ENCODE data around the gene SMIM30. TPM values are rescaled to one million over a fixed set of nuclear protein-coding genes. Genes with fewer than 3 reads are reported as not detected.

The SMIM30 gene
- total and polyA plus RNA-seq, 10 of the 15 experiments (the other 5 are each of a cell fraction or from before 2014, with no cell fraction given) = 42.2 to 258 (median 96.9) TPM

GRCh38 chr7:113100121-113100603 lies 18.2 kb downstream of the SMIM30 start:
- ChIA-PET SMC1A (ENCODE audit: uncharacterized antibody, unreplicated experiment) (interaction anchor here (0.8 to 1.3 kb wide), 2 partner anchors 12 to 13 kb away, joined by 4 to 6 read pairs; no protein-coding TSS in a partner anchor), CTCF (interaction anchor here (0.7 to 1.4 kb wide), 3 partner anchors 14 to 60 kb away, joined by 3 to 5 read pairs (median 3); no protein-coding TSS in a partner anchor), POLR2A (no interaction called here), RAD21 (ENCODE audit: unreplicated experiment) (no interaction called here)
- TF ChIP-seq PBX3 (IDR thresholded peaks at IDR 0.05; ENCODE audit: insufficient replicate concordance, low read depth, low read length) (peak; percentile 6), RAD21 (IDR thresholded peaks at IDR 0.05; ENCODE audit: insufficient read depth, low read depth, low read length) (no peak), E2F4 (IDR thresholded peaks at IDR 0.05; ENCODE audit: low read depth, low read length) (no peak), MXI1 (IDR thresholded peaks at IDR 0.05; ENCODE audit: low read depth, low read length) (no peak), PKNOX1 (IDR thresholded peaks at IDR 0.05) (peak; percentile 82), BCL11A (IDR thresholded peaks at IDR 0.05; ENCODE audit: low read depth, low read length) (no peak), POLR2AphosphoS2 (IDR thresholded peaks at IDR 0.05; ENCODE audit: low read depth, low read length) (no peak)
- intact Hi-C loops (cut with micrococcal nuclease; ENCODE audit: unreplicated experiment) (no loop called here), in situ Hi-C loops (cut with MboI) (no loop called here)
- Histone ChIP-seq H3K79me2 (ENCODE audit: control insufficient read depth, insufficient read depth, low read length) (no peaks in the 10 kb centered on the region), H3K27me3 (replicated peaks in 1 of 2; ENCODE audit: control insufficient read depth in 2 of 2, insufficient read depth in 2 of 2, low read length in 1 of 2) (no peaks in the 10 kb centered on the region), H3K4me3 (no peak overlapping the region), H4K20me1 (ENCODE audit: control insufficient read depth, insufficient read depth) (no peaks in the 10 kb centered on the region), H2AFZ (ENCODE audit: control insufficient read depth, low read depth, low read length) (no peak overlapping the region), H3K9ac (ENCODE audit: control insufficient read depth, insufficient read depth, low read length) (no peak overlapping the region), H3K27ac (ENCODE audit: control insufficient read depth, insufficient read depth) (no peak overlapping the region), H3K9me3 (replicated peaks; ENCODE audit: control insufficient read depth, insufficient read depth, low read length) (no peaks in the 10 kb centered on the region), H3K4me2 (ENCODE audit: control insufficient read depth, insufficient read depth) (no peak overlapping the region), H3K36me3 (ENCODE audit: control insufficient read depth in 2 of 2, insufficient read depth in 2 of 2, low read length in 1 of 2) (no peaks in the 10 kb centered on the region), H3K4me1 (ENCODE audit: control insufficient read depth, insufficient read depth, low read length) (no peaks in the 10 kb centered on the region)
- no peak for DNase-seq (ENCODE audit: low read depth, low spot score)
- peak; percentile 45; the same call in 2 of the 3 replicates for ATAC-seq
- BruUV-seq (replicated peaks) = no TSS peak
- FAIRE-seq = no peak
- WGBS (ENCODE audit: insufficient coverage, insufficient replicate concordance, low lambda C conversion rate, missing lambda C conversion rate) = 31% methylated on average over 5 of the region's 5 CpGs
